Measurements from ENCODE around the gene HEPN1. TPM values are rescaled to one million over a fixed set of nuclear protein-coding genes. Genes with fewer than 3 reads are reported as not detected.

HEPN1 gene
- total and polyA plus RNA-seq, 2 of the 8 experiments (the other 6 are each of a cell fraction or from before 2014, with no cell fraction given), result not detected

DNA sequence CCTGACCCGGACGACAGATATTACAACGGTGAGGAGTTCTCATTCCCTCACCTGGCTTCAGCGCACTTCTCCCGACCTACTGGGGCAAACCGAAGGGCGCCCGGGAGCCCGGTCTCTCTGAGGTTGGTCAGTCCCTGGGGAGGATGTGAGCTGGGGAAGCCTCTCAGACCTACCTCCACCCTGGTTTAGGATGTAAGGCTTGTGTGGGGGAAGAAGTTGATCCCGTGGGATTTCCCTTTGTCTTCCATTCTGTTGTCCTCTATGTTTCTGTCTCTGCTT lies 41.5 kb upstream of the HEPN1 start:
- Histone ChIP-seq H3K9ac (replicated peaks in 1 of 4; ENCODE audit: extremely low read depth in 1 of 4, low read depth in 3 of 4, low read length in 3 of 4) (no peak overlapping the region), H4K5ac (ENCODE audit: insufficient read length, low read depth, low read length) (no peak overlapping the region), H3K4me1 (replicated peaks in 1 of 4; ENCODE audit: control insufficient read depth in 3 of 4, insufficient read depth in 4 of 4, low read length in 3 of 4) (peaks cover 0 to 12% (median 8%) of the 10 kb centered on the region in 4 experiments; a peak in 5 of 7 replicates), H3K79me1 (ENCODE audit: low read depth, low read length) (no peaks in the 10 kb centered on the region), H2BK5ac (ENCODE audit: low read depth, low read length) (0 out of 2 replicates have a peak overlapping the region, but pooled peaks have one; percentile 9), H3K23ac (ENCODE audit: insufficient read length) (no peak overlapping the region), H2BK120ac (replicated peaks; ENCODE audit: low read depth, low read length) (no peak overlapping the region), H3K79me2 (ENCODE audit: control insufficient read depth in 1 of 2, insufficient read depth in 2 of 2, low read length in 2 of 2) (no peaks in the 10 kb centered on the region), H2AFZ (ENCODE audit: low read length) (no peak overlapping the region), H4K20me1 (replicated peaks in 1 of 2; ENCODE audit: control insufficient read depth in 1 of 2, insufficient read depth in 2 of 2, low read length in 2 of 2) (no peaks in the 10 kb centered on the region), H4K91ac (replicated peaks; ENCODE audit: insufficient read length, low read length) (no peak overlapping the region), H4K8ac (ENCODE audit: extremely low read depth, insufficient read depth, low read length) (no peak overlapping the region; the same call in 1 of the 2 replicates), H3K14ac (ENCODE audit: insufficient read length) (no peak overlapping the region), H3K27ac (ENCODE audit: low read depth, low read length) (no peak overlapping the region), H3K4me2 (ENCODE audit: insufficient read depth in 1 of 2, low read depth in 2 of 2, low read length in 2 of 2) (peak overlapping the region; percentile 40 to 75), H3K36me3 (ENCODE audit: control insufficient read depth in 2 of 4, insufficient read depth in 4 of 4, low read length in 3 of 4) (no peaks in the 10 kb centered on the region), H2AK5ac (ENCODE audit: low read depth, low read length) (no peak overlapping the region), H3K27me3 (replicated peaks in 1 of 4; ENCODE audit: control insufficient read depth in 3 of 4, extremely low read depth in 1 of 4, insufficient read depth in 3 of 4, low read length in 3 of 4) (peaks cover 0 to 34% (median 28%) of the 10 kb centered on the region in 4 experiments; a peak in 6 of 7 replicates), H2BK20ac (ENCODE audit: low read length) (no peak overlapping the region), H3K4ac (replicated peaks; ENCODE audit: insufficient read length, low read depth, low read length) (no peak overlapping the region), H3K56ac (replicated peaks; ENCODE audit: insufficient read length, low read depth, low read length) (no peak overlapping the region), H3K18ac (ENCODE audit: extremely low read depth, low read length) (no peak overlapping the region), H2BK12ac (ENCODE audit: low read depth, low read length) (no peak overlapping the region), H2BK15ac (ENCODE audit: low read length) (peak overlapping the region; percentile 88; the same call in 1 of the 2 replicates), H3K4me3 (ENCODE audit: extremely low read depth in 1 of 4, insufficient read depth in 2 of 4, low read depth in 3 of 4, low read length in 4 of 4) (peak overlapping the region in 1 of 4 experiments; percentile 76; a peak in 3 of 8 replicates), H3K9me3 (ENCODE audit: insufficient read depth in 2 of 2, low read depth in 1 of 2, low read length in 1 of 2) (no peaks in the 10 kb centered on the region), H3K23me2 (ENCODE audit: low read depth, low read length) (peaks cover 8% of the 10 kb centered on the region; the same call in 1 of the 2 replicates)
- no peak for DNase-seq (ENCODE audit: low read depth in 1 of 2, low spot score in 2 of 2)
- ChIA-PET CTCF (ENCODE audit: partially characterized antibody) (interaction anchor here (0.6 to 2.0 kb wide), 10 partner anchors 10 to 240 kb away, joined by 3 to 10 read pairs (median 4); no protein-coding TSS in a partner anchor), POLR2A (ENCODE audit: partially characterized antibody) (interaction anchor here (1.4 to 1.8 kb wide), 3 partner anchors 10 to 39 kb away, joined by 3 to 7 read pairs (median 4); partner anchors contain the start of gene ROBO4)
- FAIRE-seq, result no peak
- WGBS, 2 experiments (ENCODE audit: extremely low coverage in 1 of 2, insufficient coverage in 1 of 2, insufficient read length in 1 of 2, insufficient replicate concordance in 2 of 2, low coverage in 1 of 2, low lambda C conversion rate in 2 of 2, missing lambda C conversion rate in 1 of 2), result 80% methylated on average over 10 of the region's 10 CpGs; no CpG with 5 or more reads in 1 of the 2 experiments
- TF ChIP-seq EGR1 (IDR thresholded peaks at IDR 0.05; ENCODE audit: borderline replicate concordance, low read depth, low read length) (no peak), ASH2L (IDR thresholded peaks at IDR 0.05; ENCODE audit: low read length) (no peak), TEAD4 (IDR thresholded peaks at IDR 0.05; ENCODE audit: low read depth, low read length) (no peak), SUZ12 (IDR thresholded peaks at IDR 0.05; ENCODE audit: low read length) (no peak), BACH1 (IDR thresholded peaks at IDR 0.05; ENCODE audit: low read length) (no peak), SP4 (IDR thresholded peaks at IDR 0.05; ENCODE audit: low read length) (no peak), JUN (IDR thresholded peaks at IDR 0.05; ENCODE audit: low read depth, low read length) (no peak), POU5F1 (IDR thresholded peaks at IDR 0.05; ENCODE audit: low read depth, low read length) (no peak), NRF1 (IDR thresholded peaks at IDR 0.05; ENCODE audit: low read depth, low read length) (no peak), RAD21 (IDR thresholded peaks at IDR 0.05 in 1 of 2, conservative IDR thresholded peaks at IDR 0.05 in 1 of 2; ENCODE audit: low read depth in 2 of 2, low read length in 2 of 2) (no peak), TCF12 (IDR thresholded peaks at IDR 0.05; ENCODE audit: low read depth, low read length) (no peak)
- TF ChIP-seq, protein P1, sequence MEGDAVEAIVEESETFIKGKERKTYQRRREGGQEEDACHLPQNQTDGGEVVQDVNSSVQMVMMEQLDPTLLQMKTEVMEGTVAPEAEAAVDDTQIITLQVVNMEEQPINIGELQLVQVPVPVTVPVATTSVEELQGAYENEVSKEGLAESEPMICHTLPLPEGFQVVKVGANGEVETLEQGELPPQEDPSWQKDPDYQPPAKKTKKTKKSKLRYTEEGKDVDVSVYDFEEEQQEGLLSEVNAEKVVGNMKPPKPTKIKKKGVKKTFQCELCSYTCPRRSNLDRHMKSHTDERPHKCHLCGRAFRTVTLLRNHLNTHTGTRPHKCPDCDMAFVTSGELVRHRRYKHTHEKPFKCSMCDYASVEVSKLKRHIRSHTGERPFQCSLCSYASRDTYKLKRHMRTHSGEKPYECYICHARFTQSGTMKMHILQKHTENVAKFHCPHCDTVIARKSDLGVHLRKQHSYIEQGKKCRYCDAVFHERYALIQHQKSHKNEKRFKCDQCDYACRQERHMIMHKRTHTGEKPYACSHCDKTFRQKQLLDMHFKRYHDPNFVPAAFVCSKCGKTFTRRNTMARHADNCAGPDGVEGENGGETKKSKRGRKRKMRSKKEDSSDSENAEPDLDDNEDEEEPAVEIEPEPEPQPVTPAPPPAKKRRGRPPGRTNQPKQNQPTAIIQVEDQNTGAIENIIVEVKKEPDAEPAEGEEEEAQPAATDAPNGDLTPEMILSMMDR (IDR thresholded peaks at IDR 0.05; ENCODE audit: control extremely low read depth in 1 of 3, insufficient read depth in 1 of 3, low read depth in 1 of 3, low read length in 3 of 3), result no peak
